Hematopoietic multipotent progenitor cell treated with erythropoietin and hydrocortisone succinate and interleukin-3 and kit ligand, for 6 days (in vitro differentiated cells): ENCODE data around the gene SLF1.

Source experiments
- DNase-seq: peaks from one replicate; pipeline ENCODE4 v3.0.0-alpha.2; 2015

The SLF1 gene

DNA sequence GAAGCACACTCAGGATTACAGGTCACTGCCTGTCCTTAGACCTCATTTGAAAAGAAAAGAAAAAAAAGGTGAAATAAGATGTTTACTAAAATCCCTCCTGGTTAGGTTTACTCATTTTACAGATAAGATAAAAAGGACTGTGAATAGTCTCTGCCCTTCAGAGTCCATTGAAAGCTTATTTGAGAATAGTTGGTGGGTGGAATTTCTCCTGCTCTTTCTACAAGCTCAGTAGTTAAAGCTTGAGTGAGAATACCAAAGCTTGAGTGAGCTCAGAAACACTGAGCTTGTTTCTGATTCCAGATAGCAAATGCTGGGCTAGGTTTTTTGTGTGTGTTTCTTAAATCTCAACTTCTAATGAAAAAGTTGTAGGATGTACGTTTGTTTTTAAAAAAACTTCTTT, 106.7 kb downstream of the SLF1 start:
- no peak for DNase-seq

DNA sequence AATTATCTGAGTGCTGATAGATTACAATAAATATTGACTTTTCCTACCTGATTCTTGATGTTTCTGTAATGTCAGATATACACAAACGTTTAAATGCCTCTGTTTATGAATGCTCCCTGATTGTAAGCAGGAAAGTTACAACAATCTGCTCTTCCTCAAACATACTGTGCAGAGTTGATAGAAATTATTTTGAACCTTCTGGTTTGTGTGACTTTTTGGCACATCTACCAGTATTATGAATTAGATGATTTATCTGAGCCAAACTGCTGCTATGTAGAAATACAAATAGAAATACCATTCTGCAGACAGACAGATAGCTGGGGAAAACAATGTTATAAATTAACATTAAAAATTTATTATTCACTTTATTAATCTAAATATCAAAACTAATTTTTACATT, 113.0 kb downstream of the SLF1 start:
- no peak for DNase-seq

DNA sequence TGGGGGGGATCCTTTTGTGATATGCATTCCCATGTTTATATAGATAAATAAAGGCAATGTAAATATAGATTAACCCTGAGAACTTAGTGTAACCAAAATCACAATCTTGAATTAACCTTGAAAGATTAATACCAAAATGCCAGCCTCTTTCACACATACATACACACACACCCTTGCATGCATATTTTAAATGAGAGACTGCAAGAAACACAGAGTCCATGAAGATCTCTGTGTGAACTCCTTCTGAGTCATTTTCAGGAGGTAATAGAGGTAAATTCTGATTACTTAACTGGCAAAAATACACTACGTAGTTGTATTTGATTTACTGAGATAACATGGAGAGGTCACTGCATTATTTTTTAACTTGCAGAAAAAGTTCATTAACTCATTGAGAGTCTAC, 118.0 kb downstream of the SLF1 start:
- no peak for DNase-seq

DNA sequence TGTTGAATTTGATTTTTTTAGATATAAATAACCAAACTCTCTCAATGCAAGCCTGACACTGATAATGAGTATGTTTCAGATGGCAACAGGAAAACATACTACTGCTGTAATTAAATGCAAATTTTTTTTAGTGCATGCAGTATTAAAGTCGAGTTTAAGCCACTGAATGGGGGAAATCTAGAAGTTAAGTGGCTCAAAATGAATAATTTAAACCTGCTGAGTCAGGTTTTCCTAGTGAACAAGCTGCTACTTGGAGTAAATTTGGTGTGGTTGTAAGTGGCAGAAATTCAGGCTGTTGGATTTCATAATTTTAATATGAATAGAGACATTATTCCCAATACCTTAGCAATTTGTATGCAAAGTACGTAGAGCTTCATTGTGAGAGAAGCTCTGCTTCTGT, 121.8 kb downstream of the SLF1 start:
- DNase-seq, result no peak

DNA sequence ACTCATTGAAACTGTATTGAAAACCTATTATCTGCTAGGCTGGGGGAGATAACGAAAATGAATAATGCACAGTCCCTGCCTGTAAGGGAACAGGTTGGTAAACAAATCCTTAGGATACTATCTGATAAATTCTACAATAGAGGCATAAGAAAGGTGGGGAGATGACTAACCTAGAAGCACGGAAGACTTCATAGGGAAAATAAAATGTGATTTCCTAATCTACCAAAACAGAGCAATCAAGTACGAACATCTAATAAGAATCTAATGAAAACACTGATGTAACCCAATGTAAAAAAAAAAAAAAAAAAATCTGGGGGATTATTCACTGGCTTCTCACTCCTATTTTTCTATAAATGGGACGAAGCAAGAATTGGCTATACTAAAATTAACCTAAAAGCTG, 124.4 kb downstream of the SLF1 start:
- no peak for DNase-seq

DNA sequence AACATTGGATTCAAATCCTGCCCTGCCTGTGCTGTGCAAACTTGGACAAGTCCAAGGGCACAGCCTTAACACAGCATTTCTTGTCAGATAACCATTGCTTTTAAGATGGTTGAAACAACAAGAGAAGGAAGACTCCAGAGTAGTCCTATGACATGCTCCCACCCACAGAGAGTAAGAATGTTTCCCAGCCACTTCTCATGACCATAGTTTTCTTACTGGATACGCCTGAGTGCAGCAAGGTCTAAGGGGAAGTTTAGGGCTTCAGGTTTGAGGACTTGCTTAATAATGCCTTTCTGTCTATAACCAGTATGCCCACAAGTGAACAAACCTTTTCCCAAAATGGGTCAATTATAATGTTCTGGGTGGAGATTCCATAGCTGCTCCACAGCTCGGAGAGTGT, 126.4 kb downstream of the SLF1 start:
- no peak for DNase-seq

DNA sequence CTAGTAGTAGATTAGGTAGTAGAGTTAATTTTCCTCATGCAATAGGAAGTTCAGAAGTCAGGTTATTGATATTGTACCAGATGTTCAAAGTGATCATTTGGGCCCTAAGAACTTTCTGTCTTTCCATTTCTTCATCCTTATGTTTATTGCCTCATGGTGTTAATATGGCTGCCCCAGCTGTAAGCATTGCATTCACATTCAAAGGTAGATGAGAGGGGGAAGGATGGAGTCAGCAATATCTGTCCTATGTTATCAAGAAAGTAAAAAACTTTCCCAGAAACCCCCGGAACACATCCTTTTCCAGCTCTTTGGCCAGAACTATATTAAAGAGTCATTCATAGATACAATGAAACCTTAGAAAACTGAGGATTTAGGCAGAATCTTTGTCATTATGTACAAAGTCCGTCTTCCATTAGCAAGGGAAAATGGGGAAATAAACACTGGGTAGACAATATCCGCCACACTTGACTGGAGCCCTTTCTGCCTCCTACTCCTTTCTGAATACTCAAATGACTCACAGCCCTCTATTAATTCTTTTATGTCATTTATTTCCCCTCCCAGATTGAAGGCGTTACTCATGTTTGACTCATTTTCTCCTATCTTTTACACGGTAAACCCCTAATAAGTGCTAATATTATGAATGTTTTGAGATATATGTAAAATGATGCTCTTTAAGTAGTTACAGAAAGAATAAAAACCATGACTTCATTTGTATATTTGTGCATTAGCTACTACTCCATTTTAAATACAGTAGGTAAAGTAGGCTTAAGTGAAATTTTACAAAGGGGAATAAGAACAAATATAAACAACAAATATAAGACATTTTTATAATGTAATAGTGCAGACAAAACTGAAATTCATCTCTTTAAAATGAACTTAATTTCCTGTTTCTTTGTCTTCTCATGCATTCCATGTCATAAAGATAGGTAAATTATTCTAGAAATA, 127.6 kb downstream of the SLF1 start:
- no peak for DNase-seq

DNA sequence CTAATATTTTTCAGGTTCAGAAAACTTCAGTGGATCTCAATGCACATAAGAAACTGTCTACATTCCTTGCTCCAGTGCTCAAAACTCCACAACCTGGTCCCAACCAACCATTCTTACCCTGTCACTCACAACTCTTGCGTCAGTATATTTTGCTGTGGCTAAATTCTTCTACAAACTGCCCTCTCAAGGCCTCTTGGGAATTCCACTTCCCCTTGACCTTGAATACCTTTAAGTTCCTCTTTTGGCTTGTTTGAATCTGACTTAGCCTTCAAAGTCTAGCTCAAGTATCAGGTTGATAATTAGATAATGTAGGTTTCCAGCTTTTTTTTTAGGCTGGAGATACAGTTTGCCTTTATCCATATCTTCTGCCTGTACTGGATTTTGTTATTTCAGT, 128.3 kb downstream of the SLF1 start:
- DNase-seq, result peak; percentile 33
